Stimulated activated CD8-positive, alpha-beta memory T cell treated with anti-CD3 and anti-CD28 coated beads, Interleukin-4, amount 100 ng/mL, for 4 hours (primary cell): ENCODE data around the gene DOK3.
"Not testable (repeated sequence)": the region's sequence is repeated elsewhere in the genome, so short reads cannot be mapped to it uniquely, and the experiment has no call there.

Source experiments
- DNase-seq, 2 donors: peaks; one replicate each; pipeline ENCODE4 v3.0.0-alpha.2; 2020; ENCODE audit warnings: low read depth in 2 of 2, low spot score in 1 of 2

The DOK3 gene

GRCh38 chr5:177498013-177498787 lies 11.4 kb downstream of the DOK3 start:
- no peak for DNase-seq

- peak; percentile 74 to 85 for DNase-seq
Observed at GRCh38 chr5:177497292-177498012, 12.2 kb downstream of the DOK3 start, which contains the start of gene PDLIM7. TSS of gene PDLIM7 (minus strand) at chr5:177497604. CDS start at chr5:177496512, 1,092 bp downstream.

- no peak for DNase-seq
Observed at GRCh38 chr5:177496727-177497291, 12.8 kb downstream of the DOK3 start.

- DNase-seq: no peak
Observed at GRCh38 chr5:177496070-177496726, 13.4 kb downstream of the DOK3 start.

- no peak for DNase-seq
Observed at GRCh38 chr5:177495243-177496060, 14.2 kb downstream of the DOK3 start.

GRCh38 chr5:177494346-177495195 lies 15.1 kb downstream of the DOK3 start:
- DNase-seq: no peak

- DNase-seq: no peak
Observed at GRCh38 chr5:177493795-177494345, 15.8 kb downstream of the DOK3 start.

- no peak for DNase-seq
Observed at GRCh38 chr5:177492841-177493240, 16.8 kb downstream of the DOK3 start.

GRCh38 chr5:177491983-177492746 lies 17.5 kb downstream of the DOK3 start:
- DNase-seq: no peak

- no peak for DNase-seq
Observed at GRCh38 chr5:177491429-177491945, 18.1 kb downstream of the DOK3 start.

GRCh38 chr5:177490992-177491391 lies 18.6 kb downstream of the DOK3 start:
- DNase-seq: no peak

GRCh38 chr5:177490311-177490991 lies 19.2 kb downstream of the DOK3 start:
- no peak for DNase-seq

- no peak for DNase-seq
Observed at GRCh38 chr5:177489119-177489716, 20.4 kb downstream of the DOK3 start.

- no peak for DNase-seq
Observed at GRCh38 chr5:177487975-177488374, 21.7 kb downstream of the DOK3 start.

- DNase-seq: no peak
Observed at GRCh38 chr5:177487144-177487543, 22.5 kb downstream of the DOK3 start.

- no peak for DNase-seq
Observed at GRCh38 chr5:177486256-177486655, 23.4 kb downstream of the DOK3 start.

- not testable (repeated sequence) for DNase-seq
Observed at GRCh38 chr5:177485753-177486152, 23.9 kb downstream of the DOK3 start.
